ENCODE measurements around the gene PIGX. TPM values are rescaled to one million over a fixed set of nuclear protein-coding genes. Genes with fewer than 3 reads are reported as not detected.

The PIGX gene
- total RNA-seq, 1 donor: 11.3 TPM

GRCh38 chr3:196754091-196754981 lies 42.2 kb downstream of the PIGX start:
- DNase-seq (ENCODE audit: low read depth in 2 of 3, low spot score in 2 of 3): no peak

- DNase-seq (ENCODE audit: low read depth in 2 of 3, low spot score in 2 of 3): no peak
These were observed 44.6 kb downstream of the PIGX start for GRCh38 chr3:196756732-196757131.

DNA sequence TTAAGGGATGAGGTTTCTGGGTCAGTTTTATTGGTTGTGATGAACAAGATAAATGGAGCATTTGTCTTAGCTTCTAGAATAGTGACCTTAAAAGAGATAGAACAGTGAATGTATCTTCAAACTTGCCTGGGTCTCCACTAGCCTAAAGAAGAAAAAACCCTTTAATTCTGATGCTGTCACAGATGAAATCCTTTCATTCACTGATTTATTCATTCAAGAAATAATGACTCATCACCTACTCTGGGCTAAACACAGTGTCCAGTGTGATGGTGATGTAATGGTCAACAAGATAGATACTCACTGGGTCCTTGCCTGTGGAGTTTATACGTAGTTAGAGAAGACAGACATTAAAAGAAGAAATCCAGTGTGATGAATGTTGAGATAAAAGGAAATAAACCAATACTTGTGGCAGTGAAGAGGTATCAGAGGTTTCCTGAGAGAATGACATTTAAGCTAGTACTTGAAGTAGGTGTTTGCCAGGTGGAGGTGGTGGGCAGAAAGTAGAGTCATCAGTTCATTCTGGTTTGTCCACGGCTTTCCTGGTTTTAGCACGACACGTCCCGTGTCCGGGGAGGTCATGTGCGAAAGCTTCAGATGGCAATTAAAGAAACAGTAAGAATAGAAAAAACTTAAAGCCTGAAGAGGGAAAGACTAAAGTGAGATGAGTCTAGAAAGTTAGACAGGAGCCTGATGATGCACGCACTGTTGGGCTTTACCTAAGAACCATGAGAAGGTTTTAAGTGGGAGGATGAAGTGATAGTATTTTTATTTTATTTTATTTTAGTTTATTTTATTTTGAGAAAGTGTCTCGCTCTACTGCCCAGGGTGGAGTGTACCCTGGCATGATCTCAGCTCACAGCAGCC lies 45.9 kb downstream of the PIGX start:
- no peak for DNase-seq (ENCODE audit: low read depth in 2 of 3, low spot score in 2 of 3)

DNA sequence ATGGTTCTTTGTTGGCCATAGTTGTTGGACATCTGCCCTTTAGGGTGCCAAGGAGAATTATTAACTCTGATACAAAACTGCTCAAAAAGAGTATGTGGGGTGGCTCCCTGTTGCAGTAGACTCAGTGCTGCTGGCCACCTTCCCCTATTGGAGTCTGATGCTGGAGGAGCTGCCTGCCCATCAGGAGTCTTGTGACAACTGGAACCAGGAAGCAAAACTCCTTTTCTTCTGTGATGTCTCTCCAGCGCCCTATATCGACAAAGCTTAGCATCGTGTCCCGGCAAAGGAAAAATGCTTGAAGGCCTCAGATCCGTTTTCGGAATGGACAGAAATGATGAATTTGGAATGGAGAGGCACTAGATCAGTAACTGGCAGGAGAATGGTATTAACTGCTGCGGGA lies 51.0 kb downstream of the PIGX start:
- DNase-seq (ENCODE audit: low read depth in 2 of 3, low spot score in 2 of 3): no peak

DNA sequence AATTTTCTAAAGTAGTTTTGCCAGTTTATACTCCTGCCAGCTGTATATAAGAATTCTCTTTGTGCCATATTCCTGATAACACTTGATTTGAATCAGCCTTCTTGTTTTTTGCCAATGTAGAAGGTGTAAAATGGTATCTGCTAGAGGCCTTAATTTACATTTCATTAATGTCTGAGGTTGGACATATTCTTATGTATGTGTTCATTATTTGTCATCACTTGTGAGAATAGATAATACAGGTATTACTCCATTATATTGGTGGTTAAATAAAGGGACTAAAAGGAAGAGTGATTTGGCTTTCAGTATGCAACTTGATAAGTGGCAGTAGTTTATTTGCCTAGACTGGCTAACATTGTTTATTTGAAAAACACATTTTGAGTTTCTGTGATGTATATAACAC lies 53.3 kb downstream of the PIGX start:
- DNase-seq (ENCODE audit: low read depth in 2 of 3, low spot score in 2 of 3): no peak

- no peak for DNase-seq (ENCODE audit: low read depth in 2 of 3, low spot score in 2 of 3)
These were observed 58.9 kb downstream of the PIGX start for GRCh38 chr3:196771067-196771466.

DNA sequence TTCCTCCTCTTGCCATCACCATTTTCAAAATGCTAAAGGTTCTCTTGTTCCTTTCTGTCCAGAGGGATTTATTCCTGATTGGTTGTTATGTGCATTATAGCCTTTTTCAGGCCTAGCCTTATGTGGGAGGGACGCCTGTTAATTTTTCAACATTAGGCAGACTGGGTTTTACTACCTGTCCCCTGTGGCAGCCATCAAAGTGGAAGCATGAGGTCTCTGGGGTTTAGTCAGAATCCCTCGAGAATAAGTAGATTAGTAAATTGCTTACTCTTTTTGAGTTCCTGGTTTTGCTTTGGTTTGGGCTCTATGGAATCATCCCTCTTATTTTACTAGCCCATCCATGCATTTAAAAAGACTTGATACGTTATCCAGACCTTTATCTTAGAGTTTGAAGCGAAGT lies 59.9 kb downstream of the PIGX start:
- no peak for DNase-seq (ENCODE audit: low read depth in 2 of 3, low spot score in 2 of 3)

- DNase-seq (ENCODE audit: low read depth in 2 of 3, low spot score in 2 of 3): no peak
These were observed 60.7 kb downstream of the PIGX start for GRCh38 chr3:196772897-196773296.

GRCh38 chr3:196774191-196774820 lies 62.1 kb downstream of the PIGX start:
- DNase-seq (ENCODE audit: low read depth in 2 of 3, low spot score in 2 of 3): peak in 1 of 3 donors; percentile 14

- no peak for DNase-seq (ENCODE audit: low read depth in 2 of 3, low spot score in 2 of 3)
These were observed 62.8 kb downstream of the PIGX start for GRCh38 chr3:196774848-196775422.

DNA sequence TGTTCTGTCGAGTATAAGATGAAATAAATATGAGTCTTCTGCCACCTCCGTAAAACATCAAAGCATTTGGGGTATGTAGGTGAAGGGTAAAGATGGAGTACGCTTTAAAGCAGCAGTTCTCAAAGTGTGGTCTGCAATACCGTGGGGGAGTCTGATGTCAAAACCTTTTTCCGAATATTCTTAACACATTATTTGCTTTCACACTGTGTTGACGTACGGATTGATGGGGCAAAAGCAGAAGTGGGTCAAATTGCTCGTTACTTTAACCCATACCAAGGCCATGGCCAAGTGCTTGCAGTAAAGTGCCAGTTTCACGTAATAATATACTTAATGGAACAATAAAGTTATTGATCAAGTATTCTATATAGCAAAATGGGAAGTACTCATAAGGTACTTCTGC lies 63.8 kb downstream of the PIGX start:
- no peak for DNase-seq (ENCODE audit: low read depth in 2 of 3, low spot score in 2 of 3)

DNA sequence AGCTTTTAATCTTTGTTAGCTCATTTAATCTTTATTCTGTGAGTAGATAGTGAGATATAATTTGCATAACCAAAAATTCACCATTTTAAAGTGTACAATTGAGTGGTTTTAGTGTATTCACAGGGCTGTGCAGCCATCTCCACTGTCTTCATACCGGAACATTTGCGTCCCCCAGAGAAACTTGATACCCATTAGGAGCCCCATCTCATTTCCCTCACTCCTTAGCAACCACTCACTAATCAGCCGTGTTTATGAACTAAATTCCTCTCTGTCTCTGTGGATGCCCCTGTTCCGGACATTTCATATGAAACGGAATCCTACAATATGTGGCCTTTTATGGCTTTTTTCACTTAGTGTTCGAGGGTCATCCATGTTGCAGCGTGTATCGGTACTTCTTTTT lies 65.7 kb downstream of the PIGX start:
- no peak for DNase-seq (ENCODE audit: low read depth in 2 of 3, low spot score in 2 of 3)

DNA sequence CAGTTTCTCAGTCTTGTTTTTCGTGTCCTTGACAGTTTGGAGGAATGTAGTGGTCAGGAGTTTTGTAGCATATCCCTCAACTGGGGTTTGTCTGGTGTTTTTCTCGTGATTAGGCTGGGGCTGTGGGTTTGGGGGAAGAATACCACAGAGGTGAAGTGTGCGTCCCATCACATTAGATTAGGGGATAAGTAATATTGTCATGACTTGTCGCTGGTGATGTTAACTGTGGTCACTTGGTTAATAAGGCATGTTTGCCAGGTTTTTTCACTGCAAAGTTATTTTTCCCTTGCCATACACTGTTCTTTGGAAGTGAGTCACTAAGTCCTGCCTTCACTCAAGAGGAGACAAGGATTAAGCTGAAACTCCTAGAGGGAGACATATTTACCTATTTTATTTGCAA lies 66.6 kb downstream of the PIGX start:
- no peak for DNase-seq (ENCODE audit: low read depth in 2 of 3, low spot score in 2 of 3)

GRCh38 chr3:196782511-196782910 lies 70.3 kb downstream of the PIGX start:
- no peak for DNase-seq (ENCODE audit: low read depth in 2 of 3, low spot score in 2 of 3)

Small RNA genes within 50 kb of the gene (small RNA-seq; reads per million reads assigned to genes)
- gene RNU4-89P: not detected
- gene RNU6-42P: 0.88 reads per million, percentile 25 among the genes with 10 or more reads in this experiment
- gene RNU6-646P: not detected

Other genes starting within 250 kb of the PIGX start
- 27.2 TPM for gene RNF168, start 208.6 kb upstream of the PIGX start, total RNA-seq
- gene SMCO1, start 197.0 kb upstream of the PIGX start, total RNA-seq: not detected
- 4.0 TPM for gene WDR53, start 143.8 kb upstream of the PIGX start, total RNA-seq
- gene FBXO45, start 143.7 kb upstream of the PIGX start, total RNA-seq: 4.6 TPM
- 118 TPM for gene NRROS, start 72.7 kb upstream of the PIGX start, total RNA-seq
- 3.0 TPM for gene CEP19, start 127 bp upstream of the PIGX start, total RNA-seq
- 32.9 TPM for gene PAK2, start 27.5 kb downstream of the PIGX start, total RNA-seq
- gene SENP5, start 155.5 kb downstream of the PIGX start, total RNA-seq: 18.9 TPM
- gene NCBP2, start 230.2 kb downstream of the PIGX start, total RNA-seq: 22.1 TPM